ENCODE data around the gene SMYD3. TPM values are rescaled to one million over a fixed set of nuclear protein-coding genes. Genes with fewer than 3 reads are reported as not detected.

The SMYD3 gene
- total RNA-seq, 1 experiment from 2014 or later = 35.1 TPM

DNA sequence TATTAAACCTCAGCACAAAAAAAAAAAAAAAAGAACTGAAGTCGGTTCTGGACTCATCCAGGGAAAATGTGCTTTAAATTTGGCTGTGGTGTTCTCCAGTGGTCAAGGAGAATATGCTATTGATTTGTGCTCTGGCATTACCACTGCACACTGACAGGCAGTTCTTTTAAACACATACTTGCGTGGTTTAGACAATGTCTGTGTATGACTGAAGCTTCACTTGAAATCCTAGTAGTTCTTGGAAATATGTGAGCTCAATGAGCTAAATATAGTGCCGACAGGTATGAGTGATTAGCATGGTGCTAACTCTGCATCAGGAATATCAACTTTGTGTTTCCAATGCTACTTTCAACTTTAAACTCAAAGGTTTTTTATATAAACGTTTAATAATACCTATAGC is 415.6 kb downstream of the SMYD3 start:
- H3K4me3 Mint-ChIP-seq (ENCODE audit: low read depth, unreplicated experiment) = no peak overlapping the region
- TF ChIP-seq, protein P1, sequence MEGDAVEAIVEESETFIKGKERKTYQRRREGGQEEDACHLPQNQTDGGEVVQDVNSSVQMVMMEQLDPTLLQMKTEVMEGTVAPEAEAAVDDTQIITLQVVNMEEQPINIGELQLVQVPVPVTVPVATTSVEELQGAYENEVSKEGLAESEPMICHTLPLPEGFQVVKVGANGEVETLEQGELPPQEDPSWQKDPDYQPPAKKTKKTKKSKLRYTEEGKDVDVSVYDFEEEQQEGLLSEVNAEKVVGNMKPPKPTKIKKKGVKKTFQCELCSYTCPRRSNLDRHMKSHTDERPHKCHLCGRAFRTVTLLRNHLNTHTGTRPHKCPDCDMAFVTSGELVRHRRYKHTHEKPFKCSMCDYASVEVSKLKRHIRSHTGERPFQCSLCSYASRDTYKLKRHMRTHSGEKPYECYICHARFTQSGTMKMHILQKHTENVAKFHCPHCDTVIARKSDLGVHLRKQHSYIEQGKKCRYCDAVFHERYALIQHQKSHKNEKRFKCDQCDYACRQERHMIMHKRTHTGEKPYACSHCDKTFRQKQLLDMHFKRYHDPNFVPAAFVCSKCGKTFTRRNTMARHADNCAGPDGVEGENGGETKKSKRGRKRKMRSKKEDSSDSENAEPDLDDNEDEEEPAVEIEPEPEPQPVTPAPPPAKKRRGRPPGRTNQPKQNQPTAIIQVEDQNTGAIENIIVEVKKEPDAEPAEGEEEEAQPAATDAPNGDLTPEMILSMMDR (IDR thresholded peaks at IDR 0.05; ENCODE audit: unreplicated experiment) = no peak

DNA sequence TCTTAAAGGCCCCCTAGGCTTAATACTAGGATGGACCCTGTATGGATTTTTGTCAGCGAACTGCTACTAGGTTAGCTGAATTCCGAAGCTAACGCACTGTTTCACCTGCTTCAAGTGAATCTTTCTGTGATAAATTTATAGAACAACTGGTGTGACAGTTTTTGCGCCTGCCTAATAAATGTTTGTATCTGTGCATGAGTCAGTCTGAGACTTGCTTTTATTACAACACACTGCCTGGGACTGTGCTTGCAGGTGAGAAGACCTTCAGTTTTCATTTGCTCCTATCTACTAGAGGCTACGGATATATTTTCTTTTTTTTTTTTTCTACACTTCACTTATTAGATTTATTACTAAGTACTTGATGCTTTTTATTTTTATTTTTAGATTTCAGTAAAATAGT is 420.9 kb downstream of the SMYD3 start:
- intact Hi-C loops (cut with micrococcal nuclease; ENCODE audit: unreplicated experiment) = no loop called here
- CTCF ChIA-PET = no interaction called here
- no peak for DNase-seq
- TF ChIP-seq, protein P1 (IDR thresholded peaks at IDR 0.05; ENCODE audit: unreplicated experiment) = no peak
- H3K9me3 Mint-ChIP-seq (ENCODE audit: low read depth, unreplicated experiment) = peaks cover 5% of the 10 kb centered on the region
- H3K27ac Mint-ChIP-seq (ENCODE audit: unreplicated experiment) = no peak overlapping the region
- H3K27me3 Mint-ChIP-seq (ENCODE audit: unreplicated experiment) = no peaks in the 10 kb centered on the region
- no peaks in the 10 kb centered on the region for H3K36me3 Mint-ChIP-seq (ENCODE audit: insufficient read depth, unreplicated experiment)
- BruUV-seq (replicated peaks) = no TSS peak
- H3K4me1 Mint-ChIP-seq (ENCODE audit: low read depth, unreplicated experiment) = no peaks in the 10 kb centered on the region
- no peak overlapping the region for H3K4me3 Mint-ChIP-seq (ENCODE audit: low read depth, unreplicated experiment)

More for the DNA sequence above, 415.6 kb downstream of the SMYD3 start:
- Mint-ChIP-seq H3K27ac (ENCODE audit: unreplicated experiment) (no peak overlapping the region), H3K4me1 (ENCODE audit: low read depth, unreplicated experiment) (no peaks in the 10 kb centered on the region), H3K9me3 (ENCODE audit: low read depth, unreplicated experiment) (peaks cover 4% of the 10 kb centered on the region), H3K36me3 (ENCODE audit: insufficient read depth, unreplicated experiment) (no peaks in the 10 kb centered on the region), H3K27me3 (ENCODE audit: unreplicated experiment) (no peaks in the 10 kb centered on the region)
- no TSS peak for BruUV-seq (replicated peaks)
- CTCF ChIA-PET = no interaction called here
- intact Hi-C loops (cut with micrococcal nuclease; ENCODE audit: unreplicated experiment) = no loop called here
- no peak for DNase-seq

DNA sequence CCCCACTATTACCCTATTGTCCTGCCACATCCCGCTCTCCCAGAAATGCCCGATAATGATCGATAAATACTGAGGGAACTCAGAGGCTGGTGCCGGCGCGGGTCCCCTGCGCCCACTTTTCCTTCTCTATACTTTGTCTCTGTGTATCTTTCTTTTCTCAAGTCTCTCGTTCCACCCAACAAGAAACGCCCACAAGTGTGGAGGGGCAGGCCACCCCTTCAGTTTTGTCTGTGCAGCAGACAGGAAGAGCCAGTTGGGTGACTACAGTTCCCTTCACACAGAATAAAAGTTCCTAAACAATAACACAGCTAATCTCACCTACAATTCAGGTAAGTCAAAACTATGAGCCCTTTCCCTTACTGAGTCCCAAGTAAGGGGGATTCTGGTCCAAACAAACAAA is 423.7 kb downstream of the SMYD3 start:
- intact Hi-C loops (cut with micrococcal nuclease; ENCODE audit: unreplicated experiment) = no loop called here
- TF ChIP-seq, protein P1 (IDR thresholded peaks at IDR 0.05; ENCODE audit: unreplicated experiment) = no peak
- no peak overlapping the region for H3K27ac Mint-ChIP-seq (ENCODE audit: unreplicated experiment)
- no peak overlapping the region for H3K4me3 Mint-ChIP-seq (ENCODE audit: low read depth, unreplicated experiment)
- H3K4me1 Mint-ChIP-seq (ENCODE audit: low read depth, unreplicated experiment) = no peaks in the 10 kb centered on the region
- DNase-seq = no peak
- CTCF ChIA-PET = interaction anchor here (1.0 kb wide), 1 partner anchor 73 kb away, joined by 3 read pairs; no protein-coding TSS in a partner anchor
- no peaks in the 10 kb centered on the region for H3K36me3 Mint-ChIP-seq (ENCODE audit: insufficient read depth, unreplicated experiment)
- BruUV-seq (replicated peaks) = no TSS peak
- no peaks in the 10 kb centered on the region for H3K27me3 Mint-ChIP-seq (ENCODE audit: unreplicated experiment)
- peaks cover 5% of the 10 kb centered on the region for H3K9me3 Mint-ChIP-seq (ENCODE audit: low read depth, unreplicated experiment)

DNA sequence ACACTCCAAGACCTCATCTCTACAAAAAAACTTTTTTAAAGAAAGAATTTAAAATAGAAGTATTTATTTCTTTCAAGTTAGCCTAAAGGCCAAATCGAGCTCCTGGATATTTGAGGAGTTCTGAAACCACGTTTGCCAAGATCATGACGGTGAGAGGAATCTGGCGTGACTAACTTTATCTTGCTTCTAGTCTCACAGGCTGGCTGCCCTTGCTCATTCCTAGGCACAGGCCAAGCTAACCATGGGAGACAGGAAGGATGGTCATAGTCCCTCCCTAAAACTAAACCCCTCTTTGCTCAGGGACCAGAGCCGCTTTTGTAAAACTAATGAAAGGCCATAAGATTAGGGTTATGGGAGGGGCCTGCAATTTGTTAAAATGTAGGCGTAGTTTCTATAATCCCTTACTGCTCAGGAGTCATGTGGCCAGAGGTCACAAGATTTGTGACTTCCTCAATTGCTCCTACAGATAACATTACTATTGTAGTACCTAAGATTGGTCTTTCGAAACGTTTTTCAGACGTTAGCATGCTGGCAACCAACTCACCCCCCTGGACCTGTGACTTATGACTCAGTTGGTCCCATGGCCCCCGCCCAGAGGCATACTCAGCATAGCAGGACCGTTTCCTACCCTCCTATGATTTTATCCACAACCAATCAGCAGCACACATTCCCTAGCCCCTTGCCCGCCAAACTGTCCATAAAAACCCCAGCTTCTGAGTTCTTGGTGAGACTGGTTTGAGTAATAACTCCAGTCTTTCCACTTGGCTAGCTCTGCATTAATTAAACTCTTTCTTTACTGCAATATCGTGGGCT is 425.0 kb downstream of the SMYD3 start:
- no peak for DNase-seq
- CTCF ChIA-PET = interaction anchor here (0.6 kb wide), 1 partner anchor 56 kb away, joined by 3 read pairs; no protein-coding TSS in a partner anchor
- Mint-ChIP-seq H3K36me3 (ENCODE audit: insufficient read depth, unreplicated experiment) (no peaks in the 10 kb centered on the region), H3K27ac (ENCODE audit: unreplicated experiment) (no peak overlapping the region), H3K27me3 (ENCODE audit: unreplicated experiment) (no peaks in the 10 kb centered on the region), H3K4me1 (ENCODE audit: low read depth, unreplicated experiment) (no peaks in the 10 kb centered on the region), H3K9me3 (ENCODE audit: low read depth, unreplicated experiment) (peaks cover 3% of the 10 kb centered on the region), H3K4me3 (ENCODE audit: low read depth, unreplicated experiment) (no peak overlapping the region)
- TF ChIP-seq, protein P1 (IDR thresholded peaks at IDR 0.05; ENCODE audit: unreplicated experiment) = no peak
- intact Hi-C loops (cut with micrococcal nuclease; ENCODE audit: unreplicated experiment) = no loop called here
- no TSS peak for BruUV-seq (replicated peaks)
